Calu3 (cell line): Measurements from ENCODE around the gene RNF222. TPM values are rescaled to one million over a fixed set of nuclear protein-coding genes. Genes with fewer than 3 reads are reported as not detected.

ENCODE experiments used
- total RNA-seq: library from RNA; stranded (reverse); gene quantifications from 2 replicates; pipeline ENCODE4 v1.2.3, GENCODE V29; 2022

Gene RNF222
- total RNA-seq, 1 experiment from 2014 or later = not detected

Other genes with a start within 250 kb of the RNF222 start
- gene PER1, start 245.4 kb downstream of the RNF222 start, total RNA-seq = 16.1 and 17.0 TPM in 2 replicates
- 18.1 and 22.1 TPM in 2 replicates for gene VAMP2, start 234.9 kb downstream of the RNF222 start, total RNA-seq
- 12.2 and 13.5 TPM in 2 replicates for gene TMEM107, start 221.4 kb downstream of the RNF222 start, total RNA-seq
- 3.7 and 3.9 TPM in 2 replicates for gene BORCS6, start 207.6 kb downstream of the RNF222 start, total RNA-seq
- gene AURKB, start 187.3 kb downstream of the RNF222 start, total RNA-seq = 66.8 and 78.9 TPM in 2 replicates
- 31.8 and 33.2 TPM in 2 replicates for gene CTC1, start 149.8 kb downstream of the RNF222 start, total RNA-seq
- 62.3 and 66.8 TPM in 2 replicates for gene PFAS, start 148.5 kb downstream of the RNF222 start, total RNA-seq
- gene RANGRF, start 109.2 kb downstream of the RNF222 start, total RNA-seq = 11.1 and 15.6 TPM in 2 replicates
- gene SLC25A35, start 102.4 kb downstream of the RNF222 start, total RNA-seq = 7.2 and 7.9 TPM in 2 replicates
- gene ARHGEF15, start 87.6 kb downstream of the RNF222 start, total RNA-seq = not detected in 2 replicates
- not detected in 2 replicates for gene ODF4, start 58.0 kb downstream of the RNF222 start, total RNA-seq
- gene RPL26, start 14.6 kb downstream of the RNF222 start, total RNA-seq = 739 and 842 TPM in 2 replicates
- 40.5 and 40.8 TPM in 2 replicates for gene NDEL1, start 38.1 kb upstream of the RNF222 start, total RNA-seq
- 31.2 and 37.0 TPM in 2 replicates for gene MYH10, start 232.9 kb upstream of the RNF222 start, total RNA-seq